ENCODE measurements around the gene CPNE7.

The CPNE7 gene

GRCh38 chr16:89588413-89589109, 13.0 kb downstream of the CPNE7 start:
- DNase-seq (ENCODE audit: low read depth): no peak
- TF ChIP-seq POLR2A (IDR thresholded peaks at IDR 0.05; ENCODE audit: extremely low read depth, insufficient read length) (no peak), MYC (IDR thresholded peaks at IDR 0.05; ENCODE audit: low read depth, low read length) (no peak), CTCF (IDR thresholded peaks at IDR 0.05; ENCODE audit: low read depth, low read length) (no peak)
- TF ChIP-seq, protein P1, sequence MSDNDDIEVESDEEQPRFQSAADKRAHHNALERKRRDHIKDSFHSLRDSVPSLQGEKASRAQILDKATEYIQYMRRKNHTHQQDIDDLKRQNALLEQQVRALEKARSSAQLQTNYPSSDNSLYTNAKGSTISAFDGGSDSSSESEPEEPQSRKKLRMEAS (IDR thresholded peaks at IDR 0.05; ENCODE audit: low read depth, low read length): no peak
- no peak overlapping the region for H3K4me3 ChIP-seq (ENCODE audit: low read depth, low read length)

GRCh38 chr16:89589241-89589926, 13.8 kb downstream of the CPNE7 start:
- no peak overlapping the region for H3K4me3 ChIP-seq (ENCODE audit: low read depth, low read length)
- no peak for DNase-seq (ENCODE audit: low read depth)
- TF ChIP-seq POLR2A (IDR thresholded peaks at IDR 0.05; ENCODE audit: extremely low read depth, insufficient read length) (no peak), CTCF (IDR thresholded peaks at IDR 0.05; ENCODE audit: low read depth, low read length) (no peak), MYC (IDR thresholded peaks at IDR 0.05; ENCODE audit: low read depth, low read length) (no peak)
- TF ChIP-seq, protein P1 (IDR thresholded peaks at IDR 0.05; ENCODE audit: low read depth, low read length): no peak

- TF ChIP-seq POLR2A (IDR thresholded peaks at IDR 0.05; ENCODE audit: extremely low read depth, insufficient read length) (no peak), CTCF (IDR thresholded peaks at IDR 0.05; ENCODE audit: low read depth, low read length) (no peak), MYC (IDR thresholded peaks at IDR 0.05; ENCODE audit: low read depth, low read length) (no peak)
- TF ChIP-seq, protein P1 (IDR thresholded peaks at IDR 0.05; ENCODE audit: low read depth, low read length): no peak
- DNase-seq (ENCODE audit: low read depth): no peak
Measured at GRCh38 chr16:89593841-89594240, 18.3 kb downstream of the CPNE7 start.

DNA sequence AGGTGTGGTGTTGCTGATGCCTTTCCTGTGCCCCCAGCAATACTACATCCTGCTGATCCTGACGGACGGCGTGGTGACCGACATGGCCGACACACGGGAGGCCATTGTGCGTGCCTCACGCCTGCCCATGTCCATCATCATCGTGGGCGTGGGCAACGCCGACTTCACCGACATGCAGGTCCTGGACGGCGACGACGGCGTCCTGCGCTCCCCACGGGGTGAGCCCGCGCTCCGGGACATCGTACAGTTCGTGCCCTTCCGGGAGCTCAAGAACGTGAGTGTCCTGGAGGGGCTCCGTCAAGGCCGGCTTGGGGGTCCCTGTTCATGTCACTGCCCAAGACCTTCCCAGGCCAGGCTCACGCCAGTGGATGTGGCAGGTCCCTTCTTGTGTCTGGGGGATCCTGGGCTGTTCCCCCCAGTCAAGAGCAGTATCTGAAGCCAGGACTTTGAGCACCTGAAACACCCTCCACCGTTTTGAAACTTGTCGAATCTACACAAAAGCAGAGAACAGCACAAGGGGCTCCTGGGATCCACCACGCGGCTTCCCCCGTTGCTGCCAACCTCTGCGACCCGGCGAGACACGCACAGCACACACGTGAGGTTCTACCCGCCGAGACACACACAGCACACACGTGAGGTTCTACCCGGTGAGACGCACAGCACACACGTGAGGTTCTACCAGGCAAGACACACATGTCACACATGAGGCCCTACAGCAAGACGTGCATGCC, 19.9 kb downstream of the CPNE7 start:
- TF ChIP-seq CTCF (IDR thresholded peaks at IDR 0.05; ENCODE audit: low read depth, low read length): no peak
- TF ChIP-seq, protein P1 (IDR thresholded peaks at IDR 0.05; ENCODE audit: low read depth, low read length): no peak
- no peak for DNase-seq (ENCODE audit: low read depth)
- no peak overlapping the region for H3K4me3 ChIP-seq (ENCODE audit: low read depth, low read length)

More at GRCh38 chr16:89593841-89594240, 18.3 kb downstream of the CPNE7 start:
- H3K4me3 ChIP-seq (ENCODE audit: low read depth, low read length): no peak overlapping the region

DNA sequence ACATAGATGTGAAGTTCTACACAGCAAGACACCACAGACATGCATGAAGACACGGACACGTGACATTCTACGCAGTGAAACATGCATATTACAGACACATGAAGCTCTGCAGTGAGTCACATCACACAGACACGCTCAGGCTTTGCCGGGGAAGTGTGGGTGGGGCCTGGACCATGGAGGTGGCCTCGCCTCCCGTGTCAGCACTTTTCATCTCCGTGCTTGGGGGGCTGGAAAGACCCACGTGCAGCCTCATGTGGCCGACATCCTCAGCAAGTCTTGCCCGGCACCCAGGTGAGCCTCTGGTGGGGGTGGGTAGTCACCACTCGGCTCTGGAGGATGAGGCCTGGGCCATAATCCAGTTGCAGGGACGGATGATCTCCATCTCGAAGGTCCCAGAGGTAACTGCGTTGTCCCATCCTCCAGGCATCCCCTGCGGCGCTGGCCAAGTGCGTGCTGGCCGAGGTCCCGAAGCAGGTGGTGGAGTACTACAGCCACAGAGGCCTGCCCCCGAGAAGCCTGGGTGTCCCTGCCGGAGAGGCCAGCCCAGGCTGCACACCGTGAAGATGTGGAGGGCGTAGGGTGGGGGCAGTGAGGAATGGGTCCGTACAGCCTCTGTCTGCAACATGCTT, 20.6 kb downstream of the CPNE7 start:
- TF ChIP-seq POLR2A (IDR thresholded peaks at IDR 0.05; ENCODE audit: extremely low read depth, insufficient read length) (no peak), MYC (IDR thresholded peaks at IDR 0.05; ENCODE audit: low read depth, low read length) (no peak), CTCF (IDR thresholded peaks at IDR 0.05; ENCODE audit: low read depth, low read length) (no peak)
- TF ChIP-seq, protein P1 (IDR thresholded peaks at IDR 0.05; ENCODE audit: low read depth, low read length): no peak
- DNase-seq (ENCODE audit: low read depth): no peak
- no peak overlapping the region for H3K4me3 ChIP-seq (ENCODE audit: low read depth, low read length)
